ENCODE data around the gene CPVL. TPM values are rescaled to one million over a fixed set of nuclear protein-coding genes. Genes with fewer than 3 reads are reported as not detected.

CPVL gene
- total RNA-seq, 1 experiment from 2014 or later, result 26.9 TPM

- no peaks in the 10 kb centered on the region for H3K9me3 Mint-ChIP-seq
- TF ChIP-seq, protein P1, sequence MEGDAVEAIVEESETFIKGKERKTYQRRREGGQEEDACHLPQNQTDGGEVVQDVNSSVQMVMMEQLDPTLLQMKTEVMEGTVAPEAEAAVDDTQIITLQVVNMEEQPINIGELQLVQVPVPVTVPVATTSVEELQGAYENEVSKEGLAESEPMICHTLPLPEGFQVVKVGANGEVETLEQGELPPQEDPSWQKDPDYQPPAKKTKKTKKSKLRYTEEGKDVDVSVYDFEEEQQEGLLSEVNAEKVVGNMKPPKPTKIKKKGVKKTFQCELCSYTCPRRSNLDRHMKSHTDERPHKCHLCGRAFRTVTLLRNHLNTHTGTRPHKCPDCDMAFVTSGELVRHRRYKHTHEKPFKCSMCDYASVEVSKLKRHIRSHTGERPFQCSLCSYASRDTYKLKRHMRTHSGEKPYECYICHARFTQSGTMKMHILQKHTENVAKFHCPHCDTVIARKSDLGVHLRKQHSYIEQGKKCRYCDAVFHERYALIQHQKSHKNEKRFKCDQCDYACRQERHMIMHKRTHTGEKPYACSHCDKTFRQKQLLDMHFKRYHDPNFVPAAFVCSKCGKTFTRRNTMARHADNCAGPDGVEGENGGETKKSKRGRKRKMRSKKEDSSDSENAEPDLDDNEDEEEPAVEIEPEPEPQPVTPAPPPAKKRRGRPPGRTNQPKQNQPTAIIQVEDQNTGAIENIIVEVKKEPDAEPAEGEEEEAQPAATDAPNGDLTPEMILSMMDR (conservative IDR thresholded peaks at IDR 0.05), result no peak
- no peak overlapping the region for H4K8ac ChIP-seq (replicated peaks; ENCODE audit: insufficient read length, low read depth, low read length)
These were observed 1.5 kb upstream of the CPVL start for GRCh38 chr7:29147821-29148220.

More at GRCh38 chr7:29147821-29148220, 1.5 kb upstream of the CPVL start:
- no peaks in the 10 kb centered on the region for H4K20me1 ChIP-seq (ENCODE audit: control insufficient read depth, insufficient read depth, insufficient read length)
- H3K18ac ChIP-seq (ENCODE audit: insufficient read length, low read depth, low read length), result no peak overlapping the region
- H3K36me3 Mint-ChIP-seq (ENCODE audit: insufficient read depth in 1 of 3, low read depth in 3 of 3), result no peaks in the 10 kb centered on the region
- WGBS (ENCODE audit: extremely low coverage, insufficient read length, low lambda C conversion rate), result no CpG with 5 or more reads among the region's 4 CpGs
- no peaks in the 10 kb centered on the region; the same call in 1 of the 2 replicates for H3K27me3 ChIP-seq (ENCODE audit: insufficient read depth, low read length)
- no peak overlapping the region for H3K9ac ChIP-seq (ENCODE audit: extremely low read depth, insufficient read length, low read length)
- H3K14ac ChIP-seq (ENCODE audit: insufficient read depth, low read length), result no peak overlapping the region
- H2AK5ac ChIP-seq (ENCODE audit: insufficient read length, low read length), result no peak overlapping the region
- no peak overlapping the region for H3K27ac ChIP-seq (ENCODE audit: insufficient read length, low read depth, low read length)
- no peak overlapping the region for H3T11ph ChIP-seq (ENCODE audit: low read length)
- no peak overlapping the region for H2BK120ac ChIP-seq (ENCODE audit: low read depth, low read length, poor library complexity, severe bottlenecking)
- no peak overlapping the region for H3K4ac ChIP-seq (ENCODE audit: low read depth, low read length)
- H2BK12ac ChIP-seq (ENCODE audit: insufficient read length, low read depth, low read length), result no peak overlapping the region
- H2BK20ac ChIP-seq (ENCODE audit: low read depth, low read length, poor library complexity, severe bottlenecking), result no peak overlapping the region
- H4K91ac ChIP-seq (ENCODE audit: insufficient read length, low read depth, low read length), result no peak overlapping the region
- H3K27me3 Mint-ChIP-seq (ENCODE audit: low read depth), result peaks cover 32% of the 10 kb centered on the region
- DNase-seq, result no peak
- peaks cover 19 to 21% of the 10 kb centered on the region in 2 experiments for H3K4me1 Mint-ChIP-seq
- no peak overlapping the region for H3K4me2 ChIP-seq (ENCODE audit: insufficient read depth, insufficient read length, low read length)
- H3K23ac ChIP-seq (ENCODE audit: insufficient read length, low read depth, low read length), result no peak overlapping the region
- H3K56ac ChIP-seq (ENCODE audit: insufficient read length, low read depth, low read length), result no peak overlapping the region
- H2AFZ ChIP-seq (ENCODE audit: low read length), result no peak overlapping the region
- no peaks in the 10 kb centered on the region for H3K9me3 ChIP-seq (ENCODE audit: control insufficient read depth, low read depth, low read length)
- H3K23me2 ChIP-seq (ENCODE audit: insufficient read length, low read depth, low read length, poor library complexity, severe bottlenecking), result peaks cover 11% of the 10 kb centered on the region
- no peak overlapping the region for H2BK15ac ChIP-seq (ENCODE audit: low read depth, low read length)
- no peaks in the 10 kb centered on the region for H3K4me1 ChIP-seq (ENCODE audit: insufficient read depth, low read length)
- no peak overlapping the region for H4K5ac ChIP-seq (ENCODE audit: insufficient read length, low read depth, low read length)
- no peak overlapping the region for H2BK5ac ChIP-seq (ENCODE audit: insufficient read length, low read length)
- no peak overlapping the region for H3K4me3 Mint-ChIP-seq
- no peak overlapping the region; a peak in 1 of 7 replicates for H3K27ac Mint-ChIP-seq
- no peaks in the 10 kb centered on the region for H3K79me1 ChIP-seq (ENCODE audit: insufficient read depth, low read depth, low read length, poor library complexity, severe bottlenecking)
- no peaks in the 10 kb centered on the region; the same call in 1 of the 2 replicates for H3K79me2 ChIP-seq (ENCODE audit: insufficient read depth, low read length)

Data from H9 (cell line).